Measurements from ENCODE around the gene MLXIP. TPM values are rescaled to one million over a fixed set of nuclear protein-coding genes. Genes with fewer than 3 reads are reported as not detected.
"Not testable (repeated sequence)": the region's sequence is repeated elsewhere in the genome, so short reads cannot be mapped to it uniquely, and the experiment has no call there.

Gene MLXIP
- total RNA-seq, 1 donor from 2014 or later: 12.5 TPM

GRCh38 chr12:122096591-122097149, 18.1 kb downstream of the MLXIP start:
- DNase-seq: peak; percentile 37

- DNase-seq: no peak
Observed at GRCh38 chr12:122097584-122097926, 19.0 kb downstream of the MLXIP start.

- peak; percentile 11 for DNase-seq
Observed at GRCh38 chr12:122097927-122098756, 19.6 kb downstream of the MLXIP start.

- no peak for DNase-seq
Observed at GRCh38 chr12:122099280-122099749, 20.8 kb downstream of the MLXIP start.

DNA sequence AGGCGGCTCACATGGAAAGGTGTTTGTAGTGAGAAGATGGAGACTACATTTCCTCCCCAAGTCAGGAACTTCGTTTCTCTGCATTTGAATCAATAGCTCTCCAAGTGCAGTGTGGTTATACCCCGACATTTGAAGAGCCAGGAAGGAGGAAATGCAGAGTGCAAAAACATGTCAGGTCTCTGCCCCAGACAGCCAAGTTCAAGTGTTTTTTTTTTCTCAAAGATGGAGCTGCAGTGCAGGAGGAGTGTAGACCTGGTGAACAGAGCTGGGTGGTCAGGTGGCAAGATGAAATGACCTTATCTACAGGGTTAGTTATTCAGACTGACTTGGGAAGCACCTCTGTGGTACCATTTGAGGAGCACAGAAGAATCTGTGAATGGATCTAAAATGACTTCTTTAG, 21.3 kb downstream of the MLXIP start:
- no peak for DNase-seq

DNA sequence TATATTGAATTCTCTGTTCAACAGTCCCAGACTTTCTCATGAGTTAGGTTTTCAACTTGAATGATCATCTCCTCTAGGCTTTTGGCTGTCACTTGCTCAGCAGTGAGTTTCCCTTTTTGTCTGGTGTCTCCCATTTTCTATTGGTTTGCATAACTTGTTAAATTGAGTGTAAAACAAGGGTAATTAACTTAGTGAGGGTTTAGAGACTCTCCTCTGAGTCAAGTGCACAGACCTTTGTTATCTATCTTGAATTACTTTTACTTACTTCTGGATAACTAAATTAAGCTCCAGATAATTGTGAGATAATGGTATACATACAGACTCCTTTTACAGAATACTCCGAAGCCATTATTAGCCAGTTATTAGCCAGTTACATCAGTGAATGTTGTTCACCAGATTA, 22.0 kb downstream of the MLXIP start:
- DNase-seq: no peak

DNA sequence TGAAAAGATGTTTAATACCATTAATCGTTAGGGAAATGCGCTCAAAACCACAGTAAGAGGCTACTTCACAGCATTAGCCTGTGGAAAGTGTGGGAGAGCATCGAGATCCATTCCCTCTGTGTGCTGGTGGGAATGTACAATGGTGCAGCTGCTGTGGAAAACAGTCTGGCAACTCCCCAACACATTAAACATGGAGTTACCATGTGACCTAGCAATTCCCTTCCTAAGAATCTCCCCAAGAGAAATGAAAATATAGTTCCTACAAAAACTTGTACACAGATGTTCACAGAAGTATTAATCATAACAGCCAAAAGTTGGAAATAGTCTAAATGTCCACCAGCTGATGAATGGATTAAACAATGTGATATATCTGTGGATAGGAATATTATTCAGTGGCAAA, 23.8 kb downstream of the MLXIP start:
- peak; percentile 37 for DNase-seq

- no peak for DNase-seq
Observed at GRCh38 chr12:122104844-122105243, 26.3 kb downstream of the MLXIP start.

- DNase-seq: not testable (repeated sequence)
Observed at GRCh38 chr12:122105496-122105895, 26.9 kb downstream of the MLXIP start.

GRCh38 chr12:122106843-122107242, 28.3 kb downstream of the MLXIP start:
- no peak for DNase-seq

DNA sequence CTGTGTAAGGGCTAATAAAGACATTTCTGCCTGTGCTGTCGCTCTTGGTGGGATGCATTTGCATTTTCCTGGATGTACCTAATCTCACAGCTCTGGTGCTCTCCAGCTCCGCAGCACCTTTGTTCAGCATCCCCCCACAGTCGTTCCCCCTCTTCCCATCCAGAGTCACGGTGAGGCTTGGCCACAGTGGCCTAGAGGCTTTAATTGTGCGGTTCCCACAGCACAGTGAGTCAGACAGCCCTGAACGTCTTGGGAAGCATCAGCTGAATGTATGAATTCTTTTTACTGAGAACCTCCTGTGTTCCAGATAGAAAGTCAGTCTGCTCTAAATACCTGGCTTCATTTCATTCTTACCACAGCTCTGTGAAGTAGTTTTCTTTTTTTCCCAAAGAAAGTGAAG, 28.7 kb downstream of the MLXIP start:
- DNase-seq: no peak

DNA sequence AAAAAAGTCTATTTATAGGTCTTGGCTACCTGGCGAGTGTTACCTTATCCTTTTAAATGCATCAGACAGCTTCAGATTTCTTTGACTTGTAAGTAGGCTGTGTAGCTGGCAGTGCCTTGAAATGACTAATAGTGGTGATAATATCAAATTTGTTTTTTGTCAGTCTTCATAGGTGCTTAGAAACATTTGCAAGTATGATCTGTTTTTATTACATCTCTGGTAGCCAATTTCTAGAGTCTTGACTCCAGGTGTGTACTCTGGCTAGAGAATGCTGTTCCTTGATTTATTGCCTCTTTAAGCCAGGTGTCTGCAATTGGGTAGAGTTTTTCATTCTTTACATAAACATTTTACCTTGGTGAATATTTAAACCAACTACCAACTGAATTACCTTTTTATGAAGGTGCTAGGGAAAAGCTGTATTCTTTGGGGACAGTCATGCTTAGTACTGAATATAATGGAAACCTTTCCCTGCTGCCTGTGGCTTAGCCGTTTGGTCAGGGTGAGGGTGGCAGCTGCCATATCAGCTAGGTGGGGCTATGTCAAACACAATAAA, 32.6 kb downstream of the MLXIP start:
- no peak for DNase-seq

DNA sequence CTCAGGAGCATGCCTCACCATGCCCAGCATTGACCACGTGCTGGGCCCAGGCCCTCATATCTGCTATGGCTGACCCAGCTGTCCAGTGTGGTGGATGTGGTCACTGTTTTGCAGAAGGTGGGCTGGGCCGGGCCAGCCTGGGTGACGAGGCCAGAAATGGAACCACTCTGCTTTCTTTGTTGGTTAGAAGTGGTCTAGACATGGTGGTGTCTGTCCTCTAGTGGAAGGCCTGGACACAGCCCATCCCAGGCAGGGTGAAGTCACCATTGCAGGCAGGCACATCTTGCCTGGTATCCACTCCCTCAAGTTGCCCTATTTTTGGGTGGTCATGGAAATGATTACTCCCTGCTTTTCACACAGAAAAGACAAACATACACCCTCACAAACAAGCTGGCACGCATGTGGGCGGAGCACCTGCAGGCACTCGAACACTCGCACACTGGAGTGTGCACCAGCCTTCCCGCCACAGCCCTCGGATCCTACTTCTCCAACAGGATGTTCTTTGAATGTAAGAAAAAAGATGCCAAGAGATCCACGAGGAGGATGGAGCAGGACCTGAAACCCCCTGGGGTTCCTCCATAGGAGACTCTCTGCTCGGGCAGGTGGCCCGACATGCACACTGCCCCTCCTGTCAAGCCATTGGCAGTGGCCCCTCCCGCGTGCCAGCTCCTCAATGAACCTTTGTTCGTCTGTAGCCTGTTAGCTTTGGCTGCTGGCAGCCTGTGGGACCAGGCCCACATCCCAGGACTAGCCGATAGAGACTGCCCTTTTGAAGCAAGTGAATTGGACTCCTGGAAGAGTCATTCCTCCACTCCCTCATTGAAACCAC, 38.4 kb downstream of the MLXIP start:
- no peak for DNase-seq

GRCh38 chr12:122117979-122118378, 39.4 kb downstream of the MLXIP start:
- no peak for DNase-seq

GRCh38 chr12:122121341-122121740, 42.8 kb downstream of the MLXIP start:
- not testable (repeated sequence) for DNase-seq

DNA sequence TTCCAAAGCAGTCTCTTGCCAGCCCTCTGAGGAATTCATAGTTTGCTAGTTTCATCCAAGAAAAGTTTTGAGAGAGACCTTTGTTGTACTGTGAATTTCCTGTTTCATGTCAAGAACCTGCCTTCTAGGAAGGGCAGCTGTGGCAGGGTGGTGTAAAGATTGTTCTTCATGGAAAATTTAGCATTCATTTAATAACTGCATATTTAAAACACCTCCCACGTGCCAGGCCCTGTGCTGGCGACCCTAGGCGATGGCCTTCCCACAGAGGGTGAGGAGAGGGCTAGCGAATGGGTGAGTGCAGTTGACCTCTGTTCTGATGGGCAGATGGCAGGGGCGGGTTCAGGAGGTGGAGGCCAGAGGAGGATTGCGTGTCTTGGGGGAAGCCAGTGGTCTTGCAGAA, 43.2 kb downstream of the MLXIP start:
- no peak for DNase-seq

DNA sequence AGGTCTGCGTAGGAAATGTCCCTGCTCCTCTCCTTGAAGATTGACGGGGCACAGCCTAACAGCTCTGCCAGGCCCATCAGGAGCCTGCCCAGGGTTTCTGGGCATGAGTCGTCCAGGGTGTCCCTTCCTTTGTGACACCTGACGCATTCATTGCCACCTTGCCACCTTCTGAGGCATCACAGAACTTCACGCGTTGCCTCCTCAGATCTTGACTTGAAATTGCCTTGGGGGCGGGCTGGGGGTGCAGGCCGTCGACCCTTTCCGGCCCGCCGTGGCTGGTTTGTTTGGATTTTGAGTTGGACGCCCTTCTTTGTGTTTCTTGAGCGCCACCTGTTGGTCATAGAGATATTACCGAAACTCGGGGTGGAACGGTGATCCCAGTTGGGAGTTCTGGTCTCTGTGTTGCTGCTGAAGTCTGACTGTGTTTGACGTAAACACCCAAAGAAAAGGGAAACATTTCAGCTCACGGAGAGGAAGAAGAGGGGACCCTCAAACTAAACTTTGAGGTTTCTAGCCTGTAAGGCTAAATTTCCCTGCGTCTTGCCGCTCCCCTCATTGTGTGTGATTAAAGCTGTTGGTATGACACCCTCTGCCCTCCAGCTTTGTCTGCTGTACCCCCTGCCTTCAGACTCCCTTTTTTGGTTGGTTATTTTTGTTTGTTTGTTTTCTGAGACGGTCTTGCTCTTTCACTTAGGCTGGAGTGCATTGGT, 44.6 kb downstream of the MLXIP start:
- peak; percentile 39 for DNase-seq

DNA sequence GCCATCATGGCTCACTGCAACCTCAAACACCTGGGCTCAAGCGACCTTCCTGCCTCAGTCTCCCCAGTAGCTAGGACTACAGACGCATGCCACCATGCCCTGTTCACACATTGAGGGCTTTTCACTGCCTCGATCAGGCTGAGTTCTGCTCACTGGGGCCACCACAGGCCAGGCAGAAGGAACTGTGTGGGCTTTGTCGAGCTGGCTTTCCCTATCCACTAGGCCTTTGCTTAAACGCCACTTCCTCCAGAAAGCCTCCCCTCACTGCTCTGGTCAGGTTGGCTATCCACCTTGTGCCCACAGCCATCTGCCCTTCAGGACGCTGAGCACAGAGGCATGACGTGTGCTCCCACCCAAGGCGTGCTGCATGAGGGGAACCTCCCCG, 45.2 kb downstream of the MLXIP start:
- no peak for DNase-seq

DNA sequence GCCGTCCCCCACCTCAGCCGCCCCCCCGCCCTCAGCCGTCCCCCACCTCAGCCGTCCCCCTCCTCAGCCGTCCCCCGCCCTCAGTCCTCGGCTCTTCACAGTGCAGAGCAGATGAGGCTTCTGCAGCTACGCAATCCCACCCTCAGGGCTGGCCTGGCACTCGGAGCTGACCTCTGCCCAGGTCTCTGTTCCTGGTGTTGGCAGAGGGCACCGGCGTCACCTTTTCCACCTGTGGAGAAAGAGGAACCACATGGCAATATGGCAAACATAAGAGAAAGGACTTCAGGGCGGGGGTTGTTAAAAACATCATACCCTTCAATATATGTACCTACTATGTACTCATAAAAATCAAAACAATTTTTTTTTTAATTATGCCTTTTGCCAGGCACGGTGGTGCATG, 45.8 kb downstream of the MLXIP start:
- no peak for DNase-seq

- no peak for DNase-seq
Observed at GRCh38 chr12:122125452-122126341, 47.1 kb downstream of the MLXIP start.

DNA sequence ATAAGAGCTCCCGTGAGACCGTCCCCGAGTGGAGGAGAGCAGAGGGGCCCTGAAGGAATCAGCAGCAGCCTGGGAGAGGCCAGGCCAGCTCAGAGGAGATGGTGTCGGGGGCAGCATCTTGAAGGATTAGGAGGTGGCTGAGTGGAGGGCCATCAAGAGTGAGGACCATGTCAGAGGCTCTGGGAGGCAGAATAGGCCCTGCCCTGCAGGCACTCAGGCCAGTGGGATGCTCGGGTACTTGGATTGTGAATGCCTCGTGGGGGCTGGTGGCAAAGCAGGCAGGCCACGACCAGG, 47.7 kb downstream of the MLXIP start:
- no peak for DNase-seq

All from skin of body (tissue), 2 donors.